ENCODE data around the gene BCL2L13.

BCL2L13 gene

DNA sequence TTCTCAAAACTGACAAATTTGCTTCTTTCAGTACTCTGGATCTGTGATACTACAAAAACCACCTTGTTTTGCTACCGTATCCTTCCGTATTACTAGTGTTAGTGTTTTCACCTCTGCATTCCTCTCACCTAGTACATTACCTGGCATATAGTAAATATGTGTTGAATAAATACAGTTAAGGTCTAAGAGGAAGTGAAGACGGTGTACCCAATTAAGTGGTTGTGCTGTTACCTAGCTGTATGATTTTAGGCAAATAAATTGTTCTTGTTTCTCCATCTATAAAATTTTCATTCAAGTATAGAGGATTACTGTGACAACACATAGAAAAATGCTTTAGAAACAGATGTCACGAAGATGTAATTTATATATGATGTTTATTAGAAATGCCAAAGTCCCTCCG is 8.9 kb downstream of the BCL2L13 start:
- Histone ChIP-seq H3K4me3 (no peak overlapping the region), H3K27ac (no peak overlapping the region)
- TF ChIP-seq, protein P1, sequence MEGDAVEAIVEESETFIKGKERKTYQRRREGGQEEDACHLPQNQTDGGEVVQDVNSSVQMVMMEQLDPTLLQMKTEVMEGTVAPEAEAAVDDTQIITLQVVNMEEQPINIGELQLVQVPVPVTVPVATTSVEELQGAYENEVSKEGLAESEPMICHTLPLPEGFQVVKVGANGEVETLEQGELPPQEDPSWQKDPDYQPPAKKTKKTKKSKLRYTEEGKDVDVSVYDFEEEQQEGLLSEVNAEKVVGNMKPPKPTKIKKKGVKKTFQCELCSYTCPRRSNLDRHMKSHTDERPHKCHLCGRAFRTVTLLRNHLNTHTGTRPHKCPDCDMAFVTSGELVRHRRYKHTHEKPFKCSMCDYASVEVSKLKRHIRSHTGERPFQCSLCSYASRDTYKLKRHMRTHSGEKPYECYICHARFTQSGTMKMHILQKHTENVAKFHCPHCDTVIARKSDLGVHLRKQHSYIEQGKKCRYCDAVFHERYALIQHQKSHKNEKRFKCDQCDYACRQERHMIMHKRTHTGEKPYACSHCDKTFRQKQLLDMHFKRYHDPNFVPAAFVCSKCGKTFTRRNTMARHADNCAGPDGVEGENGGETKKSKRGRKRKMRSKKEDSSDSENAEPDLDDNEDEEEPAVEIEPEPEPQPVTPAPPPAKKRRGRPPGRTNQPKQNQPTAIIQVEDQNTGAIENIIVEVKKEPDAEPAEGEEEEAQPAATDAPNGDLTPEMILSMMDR (IDR thresholded peaks at IDR 0.05), result no peak
- no peak for DNase-seq (ENCODE audit: low spot score)

DNA sequence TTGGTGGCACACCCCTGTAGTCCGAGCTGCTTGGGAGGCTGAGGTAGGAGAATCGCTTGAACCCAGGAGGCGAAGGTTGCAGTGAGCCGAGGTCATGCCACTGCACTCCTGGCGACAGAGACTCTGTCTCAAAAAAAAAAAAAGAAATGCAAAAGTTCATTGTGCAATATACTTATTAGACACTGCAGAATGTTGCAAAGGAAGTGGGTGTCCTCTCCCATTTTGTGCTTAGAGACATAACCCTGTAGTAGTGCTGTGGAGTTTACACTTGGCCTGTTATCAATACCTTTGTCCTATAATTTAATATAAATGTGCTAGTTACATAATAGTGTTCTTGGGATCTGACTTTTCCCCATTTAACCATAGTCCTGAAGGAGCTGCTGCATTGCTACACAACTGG is 9.4 kb downstream of the BCL2L13 start:
- TF ChIP-seq, protein P1 (IDR thresholded peaks at IDR 0.05), result no peak
- no peak overlapping the region for H3K27ac ChIP-seq
- DNase-seq (ENCODE audit: low spot score), result no peak
- H3K4me3 ChIP-seq, result no peak overlapping the region

DNA sequence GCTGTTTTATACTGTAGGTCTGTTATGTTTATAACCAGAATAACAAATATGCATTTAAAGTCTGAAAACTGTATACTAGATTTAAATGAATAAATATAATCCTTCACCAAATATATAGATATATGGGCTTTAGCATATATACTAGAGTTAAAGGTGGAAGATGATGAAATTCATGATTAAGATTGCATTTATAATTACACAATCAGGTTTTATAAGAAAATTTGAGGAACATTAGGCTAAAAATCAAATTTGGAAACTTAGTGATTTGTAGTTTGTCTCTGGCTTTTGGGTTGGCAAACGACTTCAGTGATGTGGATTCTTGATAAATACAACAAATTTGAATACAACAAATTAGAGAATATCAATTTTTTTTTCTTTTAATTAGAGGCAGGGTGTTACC is 10.0 kb downstream of the BCL2L13 start:
- H3K4me3 ChIP-seq, result no peak overlapping the region
- no peak for DNase-seq (ENCODE audit: low spot score)
- no peak overlapping the region for H3K27ac ChIP-seq
- TF ChIP-seq, protein P1 (IDR thresholded peaks at IDR 0.05), result no peak

DNA sequence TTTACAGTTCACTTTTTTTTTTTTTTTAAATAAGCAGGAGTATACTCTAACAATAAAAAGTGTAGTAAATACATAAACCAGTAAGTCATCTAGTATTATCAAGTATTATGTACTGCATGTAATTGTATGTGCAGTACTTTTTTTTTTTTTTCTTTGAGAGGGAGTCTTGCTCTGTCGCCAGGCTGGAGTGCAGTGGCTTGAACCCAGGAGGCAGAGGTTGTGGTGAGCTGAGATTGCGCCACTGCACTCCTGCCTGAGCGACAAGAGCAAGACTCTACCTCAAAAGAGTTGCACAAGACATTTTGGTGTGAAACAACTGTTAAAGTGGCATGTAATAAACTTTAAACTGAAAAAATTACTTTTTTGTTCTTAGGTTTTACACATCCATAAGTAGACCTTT is 16.7 kb downstream of the BCL2L13 start:
- Histone ChIP-seq H3K27ac (no peak overlapping the region), H3K4me3 (no peak overlapping the region)
- TF ChIP-seq, protein P1 (IDR thresholded peaks at IDR 0.05), result no peak
- no peak for DNase-seq (ENCODE audit: low spot score)

DNA sequence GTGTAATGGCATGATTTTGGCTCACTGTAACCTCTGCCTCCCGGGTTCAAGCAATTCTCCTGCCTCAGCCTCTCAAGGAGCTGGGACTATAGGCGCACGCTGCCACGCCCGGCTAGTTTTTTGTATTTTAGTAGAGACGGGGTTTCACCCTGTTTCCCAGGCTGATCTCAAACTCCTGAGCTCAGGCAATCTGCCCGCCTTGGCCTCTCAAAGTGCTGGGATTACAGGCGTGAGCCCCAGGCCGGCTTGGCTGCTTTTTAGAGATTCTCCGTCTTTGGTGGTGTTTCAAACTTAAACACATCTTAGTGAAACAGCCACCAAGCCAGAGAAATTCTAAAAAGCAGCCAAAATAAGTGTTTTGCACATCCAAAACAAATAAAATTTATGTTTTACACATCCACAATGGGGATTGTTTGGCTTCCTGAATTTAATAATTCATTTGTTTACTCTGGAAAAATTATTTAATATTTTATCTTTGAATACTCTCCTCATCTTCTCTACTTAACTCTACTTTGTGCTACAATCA is 18.4 kb downstream of the BCL2L13 start:
- TF ChIP-seq, protein P1 (IDR thresholded peaks at IDR 0.05), result no peak
- DNase-seq (ENCODE audit: low spot score), result no peak
- Histone ChIP-seq H3K27ac (no peak overlapping the region), H3K4me3 (no peak overlapping the region)

DNA sequence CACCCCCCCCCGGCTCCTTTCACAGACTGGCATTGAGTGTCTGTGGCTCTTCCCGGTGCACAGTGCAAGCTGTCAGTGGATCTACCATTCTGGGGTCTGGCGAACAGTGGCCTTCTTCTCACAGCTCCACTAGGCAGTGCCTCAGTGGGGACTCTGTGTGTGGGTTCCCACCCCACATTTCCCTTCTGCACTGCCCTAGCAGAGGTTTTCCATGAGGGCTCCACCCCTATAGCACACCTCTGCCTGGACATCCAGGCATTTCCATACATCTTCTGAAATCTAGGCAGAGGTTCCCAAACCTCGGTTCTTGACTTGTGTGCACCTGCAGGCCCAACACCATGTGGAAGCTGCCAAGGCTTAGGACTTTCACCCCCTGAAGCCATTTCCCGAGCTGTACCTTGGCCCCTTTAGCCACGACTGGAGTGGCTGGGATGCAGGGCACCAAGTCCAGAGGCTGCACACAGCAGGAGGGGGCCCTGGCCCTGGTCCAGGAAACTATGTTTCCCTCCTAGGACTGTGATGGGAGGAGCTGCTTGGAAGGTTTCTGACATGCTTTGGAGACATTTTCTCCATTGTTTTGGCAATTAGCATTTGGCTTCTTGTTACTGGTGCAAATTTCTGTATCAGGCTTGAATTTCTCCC is 26.0 kb downstream of the BCL2L13 start:
- DNase-seq (ENCODE audit: low spot score), result no peak

DNA sequence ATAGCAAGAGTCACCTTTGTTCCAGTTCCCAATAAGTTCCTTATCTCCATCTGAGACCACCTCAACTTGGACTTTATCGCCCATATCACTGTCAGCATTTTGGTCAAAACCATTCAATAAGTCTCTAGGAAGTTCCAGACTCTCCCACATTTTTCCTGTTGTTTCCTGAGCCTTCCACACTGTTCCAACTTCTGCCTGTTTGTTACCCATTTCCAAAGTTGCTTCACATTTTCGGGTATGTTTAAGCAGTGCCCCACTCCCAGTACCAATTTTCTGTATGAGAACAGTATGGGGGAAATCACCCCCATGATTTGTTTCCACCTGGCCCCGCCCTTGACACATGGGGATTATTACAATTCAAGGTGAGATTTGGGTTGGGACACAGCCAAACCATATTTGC is 26.7 kb downstream of the BCL2L13 start:
- H3K4me3 ChIP-seq, result no peak overlapping the region
- DNase-seq (ENCODE audit: low spot score), result no peak
- TF ChIP-seq, protein P1 (IDR thresholded peaks at IDR 0.05), result no peak
- H3K27ac ChIP-seq, result no peak overlapping the region

More for the DNA sequence above, 26.0 kb downstream of the BCL2L13 start:
- Histone ChIP-seq H3K4me3 (no peak overlapping the region), H3K27ac (no peak overlapping the region)
- TF ChIP-seq, protein P1 (IDR thresholded peaks at IDR 0.05), result no peak
